OCI-LY7 (cell line): ENCODE measurements around the gene CRIP2. TPM values are rescaled to one million over a fixed set of nuclear protein-coding genes. Genes with fewer than 3 reads are reported as not detected.

Experiments
- BruUV-seq: library from RNA; stranded (reverse); fragments of 400-500 nt; replicated peaks from 2 replicates; lab custom pipeline; 2021; lab: Mats Ljungman, UMichigan
- CTCF ChIA-PET: fragments of 300-600 bp; sonication (Branson Sonifier 250); formaldehyde crosslinking; loops from one replicate; lab custom pipeline; 2022; ENCODE audit warnings: antibody characterized with exemption; ENCODE audit not compliant: unreplicated experiment; lab: Charles Lee
- POLR2A ChIA-PET: fragments of 300-600 bp; sonication (Branson Sonifier 250); formaldehyde crosslinking; loops from one replicate; lab custom pipeline; 2022; ENCODE audit warnings: antibody characterized with exemption; lab: Charles Lee
- DNase-seq: peaks from one replicate; pipeline ENCODE4 v3.0.0-alpha.2; 2015; ENCODE audit warnings: low spot score
- H2AFZ ChIP-seq: fragments of 200-600 bp; sonication (generic), shearing (Covaris generic); 2 replicates; pipeline ENCODE4 v1.6.1; 2014; ENCODE audit warnings: mild to moderate bottlenecking, antibody characterized with exemption, low read length, moderate library complexity
- H3K27ac ChIP-seq: fragments of 200-600 bp; sonication (generic); 2 replicates; pipeline ENCODE4 v1.5.1; 2014; ENCODE audit warnings: mixed run types, low read depth, mild to moderate bottlenecking, moderate library complexity, low read length, inconsistent platforms; ENCODE audit not compliant: poor library complexity, severe bottlenecking
- H3K36me3 ChIP-seq: fragments of 200-600 bp; sonication (generic); 2 replicates; pipeline ENCODE4 v1.6.1; 2014; ENCODE audit warnings: mild to moderate bottlenecking, antibody characterized with exemption, low read length, moderate library complexity, mixed read lengths; ENCODE audit not compliant: insufficient read depth
- H3K4me1 ChIP-seq: fragments of 200-600 bp; sonication (generic); 2 replicates; pipeline ENCODE4 v1.5.1; 2014; ENCODE audit warnings: mild to moderate bottlenecking, low read length; ENCODE audit not compliant: insufficient read depth, poor library complexity, severe bottlenecking
- H3K4me2 ChIP-seq: fragments of 200-600 bp; sonication (generic); 2 replicates; pipeline ENCODE4 v1.6.1; 2014; ENCODE audit warnings: mild to moderate bottlenecking, low read length
- H3K4me3 ChIP-seq: fragments of 200-600 bp; sonication (generic); 2 replicates; pipeline ENCODE4 v1.5.1; 2014; ENCODE audit warnings: mild to moderate bottlenecking, low read depth, low read length; ENCODE audit not compliant: poor library complexity, severe bottlenecking
- H3K79me2 ChIP-seq: fragments of 200-600 bp; sonication (generic); 2 replicates; pipeline ENCODE4 v1.6.1; 2016; ENCODE audit warnings: low read depth, mild to moderate bottlenecking, low read length, moderate library complexity, mixed read lengths; ENCODE audit not compliant: insufficient read depth
- H3K9me2 ChIP-seq: fragments of 200-600 bp; sonication (generic); 2 replicates; pipeline ENCODE4 v1.6.1; 2016; ENCODE audit warnings: mild to moderate bottlenecking, low read length, mixed read lengths; ENCODE audit not compliant: insufficient read depth
- H3K9me3 ChIP-seq: fragments of 200-600 bp; sonication (generic); 2 replicates; pipeline ENCODE4 v1.6.1; 2014; ENCODE audit warnings: mild to moderate bottlenecking, mixed run types, low read length, mixed read lengths
- H4K20me1 ChIP-seq: fragments of 200-600 bp; sonication (generic); 2 replicates; pipeline ENCODE4 v1.6.1; 2014; ENCODE audit warnings: mild to moderate bottlenecking, antibody characterized with exemption, low read length, moderate library complexity, mixed read lengths; ENCODE audit not compliant: insufficient read depth
- EZH2phosphoT487 ChIP-seq: fragments of 200-600 bp; sonication (generic); IDR thresholded peaks from 2 replicates; pipeline ENCODE4 v1.6.1; 2018; ENCODE audit warnings: low read depth, borderline replicate concordance, mild to moderate bottlenecking, mixed run types, antibody characterized with exemption, low read length, moderate library complexity, mixed read lengths
- intact Hi-C: fragments of 100-400 bp; cut with micrococcal nuclease; formaldehyde crosslinking; loops from one replicate; pipeline ENCODE4 v1.10.0; 2022; ENCODE audit not compliant: unreplicated experiment
- total RNA-seq, 2 experiments: library from RNA; depleted of rRNA in 1 of 2; stranded (reverse); fragments of >200 nt in 1 of 2; shearing (Covaris generic) in 1 of 2; gene quantifications; 2 replicates each; pipeline ENCODE4 v1.2.3, GENCODE V29; 2014 to 2022
- TF ChIP-seq, protein P1 (sequence below): fragments of 200-600 bp; sonication (generic); conservative IDR thresholded peaks from 2 replicates; pipeline ENCODE4 v1.5.1; 2014; ENCODE audit warnings: mild to moderate bottlenecking, antibody characterized with exemption, low read length, moderate library complexity, mixed read lengths

Gene CRIP2
- total RNA-seq, 2 experiments from 2014 or later = not detected

DNA sequence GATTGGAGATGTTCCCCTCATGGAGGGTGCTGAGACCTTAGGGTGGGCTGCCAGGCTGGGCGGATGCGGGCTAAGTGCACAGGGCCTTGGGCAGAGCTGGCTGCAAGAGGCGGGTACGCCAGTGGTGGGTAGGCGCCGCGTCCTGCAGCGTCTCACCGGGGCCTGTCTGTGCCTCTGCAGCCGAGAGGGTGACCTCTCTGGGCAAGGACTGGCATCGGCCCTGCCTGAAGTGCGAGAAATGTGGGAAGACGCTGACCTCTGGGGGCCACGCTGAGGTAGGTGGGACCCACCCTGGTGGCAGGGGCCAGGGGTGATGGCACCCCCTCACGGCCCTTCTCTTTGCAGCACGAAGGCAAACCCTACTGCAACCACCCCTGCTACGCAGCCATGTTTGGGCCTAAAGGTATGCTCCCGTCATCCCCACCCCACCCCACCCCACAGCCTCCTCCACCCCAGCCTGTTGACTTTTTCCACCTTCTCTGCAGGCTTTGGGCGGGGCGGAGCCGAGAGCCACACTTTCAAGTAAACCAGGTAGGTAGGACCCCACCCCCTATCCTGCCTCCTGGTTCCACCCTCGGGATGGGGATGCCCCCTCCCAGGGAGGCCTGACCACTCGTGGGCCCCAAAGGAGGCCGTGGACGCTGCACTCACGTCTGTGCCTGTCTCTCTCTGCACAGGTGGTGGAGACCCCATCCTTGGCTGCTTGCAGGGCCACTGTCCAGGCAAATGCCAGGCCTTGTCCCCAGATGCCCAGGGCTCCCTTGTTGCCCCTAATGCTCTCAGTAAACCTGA, 13.6 kb downstream of the CRIP2 start:
- 0 out of 2 replicates have a peak, but pooled peaks cover 6% of the 10 kb centered on the region for H3K79me2 ChIP-seq
- CTCF ChIA-PET = interaction anchor here (0.6 kb wide), 1 partner anchor 41 kb away, joined by 3 read pairs; no protein-coding TSS in a partner anchor

DNA sequence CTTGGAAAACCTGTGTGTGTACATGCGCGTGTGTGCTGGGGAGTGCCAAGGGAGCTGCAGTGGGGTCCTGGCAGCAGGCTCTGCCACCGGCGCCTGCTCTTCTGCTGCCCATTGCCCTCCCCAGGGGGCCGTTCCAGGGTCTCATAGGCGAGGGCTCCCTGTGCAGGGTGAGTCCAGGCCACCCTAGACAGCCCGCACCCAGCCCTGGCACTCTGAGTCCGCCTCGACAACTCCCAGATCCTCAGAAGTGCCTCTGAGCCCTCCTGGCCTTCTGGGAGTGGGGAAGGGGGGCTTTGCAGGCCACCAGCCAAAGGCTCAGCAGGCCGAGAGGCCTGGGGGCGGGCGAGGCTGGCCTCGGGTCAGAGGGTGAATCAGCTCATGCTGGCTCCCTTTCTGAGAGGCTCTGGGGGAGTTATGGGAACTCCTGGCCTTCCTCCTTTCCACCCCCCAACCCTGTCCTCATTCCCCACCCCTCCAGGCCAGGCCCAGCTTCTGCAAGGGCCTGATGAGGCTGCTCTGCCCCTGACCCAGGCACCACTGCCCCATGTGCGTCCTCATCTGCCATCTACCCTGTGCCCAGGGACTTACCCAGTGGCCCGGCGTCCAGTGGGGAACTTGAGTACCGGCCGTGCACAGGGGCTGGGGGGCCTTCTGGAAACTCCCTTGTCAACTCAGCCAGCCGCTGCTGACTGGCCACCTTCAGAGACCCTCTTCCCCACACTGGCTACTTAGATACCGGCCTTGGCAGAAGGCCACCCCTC, 14.3 kb downstream of the CRIP2 start:
- CTCF ChIA-PET = interaction anchor here (0.6 kb wide), 1 partner anchor 40 kb away, joined by 3 read pairs; no protein-coding TSS in a partner anchor
- peak overlapping the region; percentile 87 for H3K4me2 ChIP-seq

More for the DNA sequence above, 13.6 kb downstream of the CRIP2 start:
- Histone ChIP-seq H3K27ac (no peak overlapping the region), H3K4me2 (peak overlapping the region; percentile 87), H4K20me1 (peaks cover 4% of the 10 kb centered on the region; the same call in 1 of the 2 replicates), H3K9me3 (no peaks in the 10 kb centered on the region), H2AFZ (no peak overlapping the region), H3K9me2 (no peaks in the 10 kb centered on the region), H3K36me3 (peaks cover 9% of the 10 kb centered on the region; the same call in 1 of the 2 replicates), H3K4me3 (peak overlapping the region; percentile 35), H3K4me1 (peaks cover 37% of the 10 kb centered on the region)
- no TSS peak for BruUV-seq
- TF ChIP-seq EZH2phosphoT487 = no peak
- TF ChIP-seq, protein P1, sequence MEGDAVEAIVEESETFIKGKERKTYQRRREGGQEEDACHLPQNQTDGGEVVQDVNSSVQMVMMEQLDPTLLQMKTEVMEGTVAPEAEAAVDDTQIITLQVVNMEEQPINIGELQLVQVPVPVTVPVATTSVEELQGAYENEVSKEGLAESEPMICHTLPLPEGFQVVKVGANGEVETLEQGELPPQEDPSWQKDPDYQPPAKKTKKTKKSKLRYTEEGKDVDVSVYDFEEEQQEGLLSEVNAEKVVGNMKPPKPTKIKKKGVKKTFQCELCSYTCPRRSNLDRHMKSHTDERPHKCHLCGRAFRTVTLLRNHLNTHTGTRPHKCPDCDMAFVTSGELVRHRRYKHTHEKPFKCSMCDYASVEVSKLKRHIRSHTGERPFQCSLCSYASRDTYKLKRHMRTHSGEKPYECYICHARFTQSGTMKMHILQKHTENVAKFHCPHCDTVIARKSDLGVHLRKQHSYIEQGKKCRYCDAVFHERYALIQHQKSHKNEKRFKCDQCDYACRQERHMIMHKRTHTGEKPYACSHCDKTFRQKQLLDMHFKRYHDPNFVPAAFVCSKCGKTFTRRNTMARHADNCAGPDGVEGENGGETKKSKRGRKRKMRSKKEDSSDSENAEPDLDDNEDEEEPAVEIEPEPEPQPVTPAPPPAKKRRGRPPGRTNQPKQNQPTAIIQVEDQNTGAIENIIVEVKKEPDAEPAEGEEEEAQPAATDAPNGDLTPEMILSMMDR = no peak
- DNase-seq = no peak
- intact Hi-C loops = no loop called here
- POLR2A ChIA-PET = interaction anchor here (0.6 kb wide), 1 partner anchor 22 kb away, joined by 5 read pairs; no protein-coding TSS in a partner anchor

More for the DNA sequence above, 14.3 kb downstream of the CRIP2 start:
- DNase-seq = no peak
- Histone ChIP-seq H4K20me1 (peaks cover 4% of the 10 kb centered on the region; the same call in 1 of the 2 replicates), H3K79me2 (0 out of 2 replicates have a peak, but pooled peaks cover 6% of the 10 kb centered on the region), H3K27ac (peak overlapping the region; percentile 72), H3K4me3 (peak overlapping the region; percentile 87), H3K4me1 (peaks cover 37% of the 10 kb centered on the region), H3K36me3 (peaks cover 9% of the 10 kb centered on the region; the same call in 1 of the 2 replicates), H3K9me3 (no peaks in the 10 kb centered on the region), H2AFZ (no peak overlapping the region), H3K9me2 (no peaks in the 10 kb centered on the region)
- TSS peak; percentile 51 for BruUV-seq
- POLR2A ChIA-PET = interaction anchor here (0.6 kb wide), 1 partner anchor 115 kb away, joined by 5 read pairs; no protein-coding TSS in a partner anchor
- intact Hi-C loops = no loop called here
- TF ChIP-seq, protein P1 = no peak
- TF ChIP-seq EZH2phosphoT487 = no peak
